ENCODE results near the gene TTI1. TPM values are rescaled to one million over a fixed set of nuclear protein-coding genes. Genes with fewer than 3 reads are reported as not detected.

TTI1 gene
- total RNA-seq, 1 experiment from 2014 or later, result 38.3 TPM

- H2AFZ ChIP-seq (ENCODE audit: low read length), result no peak overlapping the region
- no peak overlapping the region for H3K4me3 ChIP-seq (ENCODE audit: low read length)
- H3K9me2 ChIP-seq (replicated peaks; ENCODE audit: insufficient read depth, low read length), result no peaks in the 10 kb centered on the region
- H4K20me1 ChIP-seq (ENCODE audit: insufficient read depth, low read depth, low read length), result no peaks in the 10 kb centered on the region
- no peaks in the 10 kb centered on the region for H3K79me2 ChIP-seq (ENCODE audit: low read length)
- H3K36me3 ChIP-seq (ENCODE audit: insufficient read depth, low read length), result no peaks in the 10 kb centered on the region
- DNase-seq, result no peak
- no peaks in the 10 kb centered on the region for H3K9me3 ChIP-seq (ENCODE audit: low read length)
- H3K4me2 ChIP-seq (ENCODE audit: low read depth, low read length, poor library complexity, severe bottlenecking), result no peak overlapping the region
- H3K27ac ChIP-seq (ENCODE audit: low read length), result no peak overlapping the region
- no peaks in the 10 kb centered on the region for H3K27me3 ChIP-seq (ENCODE audit: low read length)
- H3K9ac ChIP-seq (ENCODE audit: low read length), result no peak overlapping the region
- no peaks in the 10 kb centered on the region for H3K4me1 ChIP-seq (ENCODE audit: low read length)
These were observed 94.3 kb downstream of the TTI1 start for GRCh38 chr20:37938954-37939353.

- DNase-seq, result no peak
- Histone ChIP-seq H4K20me1 (ENCODE audit: insufficient read depth, low read depth, low read length) (no peaks in the 10 kb centered on the region), H3K27ac (ENCODE audit: low read length) (no peak overlapping the region), H3K4me1 (ENCODE audit: low read length) (no peaks in the 10 kb centered on the region), H3K79me2 (ENCODE audit: low read length) (no peaks in the 10 kb centered on the region), H3K9me2 (replicated peaks; ENCODE audit: insufficient read depth, low read length) (no peaks in the 10 kb centered on the region), H3K27me3 (ENCODE audit: low read length) (no peaks in the 10 kb centered on the region), H3K9ac (ENCODE audit: low read length) (no peak overlapping the region), H3K36me3 (ENCODE audit: insufficient read depth, low read length) (no peaks in the 10 kb centered on the region), H3K4me3 (ENCODE audit: low read length) (no peak overlapping the region), H3K4me2 (ENCODE audit: low read depth, low read length, poor library complexity, severe bottlenecking) (no peak overlapping the region), H3K9me3 (ENCODE audit: low read length) (no peaks in the 10 kb centered on the region), H2AFZ (ENCODE audit: low read length) (no peak overlapping the region)
These were observed 95.0 kb downstream of the TTI1 start for GRCh38 chr20:37938181-37938750.

- Histone ChIP-seq H3K9me2 (replicated peaks; ENCODE audit: insufficient read depth, low read length) (no peaks in the 10 kb centered on the region), H3K9me3 (ENCODE audit: low read length) (no peaks in the 10 kb centered on the region), H3K36me3 (ENCODE audit: insufficient read depth, low read length) (no peaks in the 10 kb centered on the region), H3K4me2 (ENCODE audit: low read depth, low read length, poor library complexity, severe bottlenecking) (no peak overlapping the region), H3K27me3 (ENCODE audit: low read length) (no peaks in the 10 kb centered on the region), H3K79me2 (ENCODE audit: low read length) (no peaks in the 10 kb centered on the region), H3K27ac (ENCODE audit: low read length) (no peak overlapping the region), H3K4me3 (ENCODE audit: low read length) (no peak overlapping the region), H4K20me1 (ENCODE audit: insufficient read depth, low read depth, low read length) (no peaks in the 10 kb centered on the region), H3K4me1 (ENCODE audit: low read length) (no peaks in the 10 kb centered on the region), H2AFZ (ENCODE audit: low read length) (no peak overlapping the region), H3K9ac (ENCODE audit: low read length) (no peak overlapping the region)
- DNase-seq, result no peak
These were observed 95.6 kb downstream of the TTI1 start for GRCh38 chr20:37937686-37938085.

GRCh38 chr20:37936451-37936850 lies 96.8 kb downstream of the TTI1 start:
- Histone ChIP-seq H2AFZ (ENCODE audit: low read length) (no peak overlapping the region), H3K27me3 (ENCODE audit: low read length) (no peaks in the 10 kb centered on the region), H3K4me1 (ENCODE audit: low read length) (no peaks in the 10 kb centered on the region), H3K79me2 (ENCODE audit: low read length) (no peaks in the 10 kb centered on the region), H4K20me1 (ENCODE audit: insufficient read depth, low read depth, low read length) (no peaks in the 10 kb centered on the region), H3K4me2 (ENCODE audit: low read depth, low read length, poor library complexity, severe bottlenecking) (no peak overlapping the region), H3K9me2 (replicated peaks; ENCODE audit: insufficient read depth, low read length) (no peaks in the 10 kb centered on the region), H3K27ac (ENCODE audit: low read length) (no peak overlapping the region), H3K9me3 (ENCODE audit: low read length) (no peaks in the 10 kb centered on the region), H3K36me3 (ENCODE audit: insufficient read depth, low read length) (no peaks in the 10 kb centered on the region), H3K4me3 (ENCODE audit: low read length) (no peak overlapping the region), H3K9ac (ENCODE audit: low read length) (no peak overlapping the region)
- DNase-seq, result no peak

- H3K4me2 ChIP-seq (ENCODE audit: low read depth, low read length, poor library complexity, severe bottlenecking), result no peak overlapping the region
- no peaks in the 10 kb centered on the region for H3K27me3 ChIP-seq (ENCODE audit: low read length)
These were observed 97.2 kb downstream of the TTI1 start for GRCh38 chr20:37936041-37936440.

GRCh38 chr20:37935435-37935834 lies 97.8 kb downstream of the TTI1 start:
- Histone ChIP-seq H3K9ac (ENCODE audit: low read length) (no peak overlapping the region), H3K4me2 (ENCODE audit: low read depth, low read length, poor library complexity, severe bottlenecking) (no peak overlapping the region), H4K20me1 (ENCODE audit: insufficient read depth, low read depth, low read length) (no peaks in the 10 kb centered on the region), H3K27ac (ENCODE audit: low read length) (no peak overlapping the region), H3K4me1 (ENCODE audit: low read length) (no peaks in the 10 kb centered on the region), H3K36me3 (ENCODE audit: insufficient read depth, low read length) (no peaks in the 10 kb centered on the region), H2AFZ (ENCODE audit: low read length) (no peak overlapping the region), H3K79me2 (ENCODE audit: low read length) (no peaks in the 10 kb centered on the region), H3K9me2 (replicated peaks; ENCODE audit: insufficient read depth, low read length) (no peaks in the 10 kb centered on the region), H3K27me3 (ENCODE audit: low read length) (no peaks in the 10 kb centered on the region), H3K9me3 (ENCODE audit: low read length) (no peaks in the 10 kb centered on the region), H3K4me3 (ENCODE audit: low read length) (no peak overlapping the region)
- DNase-seq, result no peak

More at GRCh38 chr20:37936041-37936440, 97.2 kb downstream of the TTI1 start:
- H4K20me1 ChIP-seq (ENCODE audit: insufficient read depth, low read depth, low read length), result no peaks in the 10 kb centered on the region
- no peak for DNase-seq
- H3K9me2 ChIP-seq (replicated peaks; ENCODE audit: insufficient read depth, low read length), result no peaks in the 10 kb centered on the region
- H3K4me3 ChIP-seq (ENCODE audit: low read length), result no peak overlapping the region
- no peak overlapping the region for H2AFZ ChIP-seq (ENCODE audit: low read length)
- H3K9me3 ChIP-seq (ENCODE audit: low read length), result no peaks in the 10 kb centered on the region
- no peaks in the 10 kb centered on the region for H3K36me3 ChIP-seq (ENCODE audit: insufficient read depth, low read length)
- H3K4me1 ChIP-seq (ENCODE audit: low read length), result no peaks in the 10 kb centered on the region
- H3K27ac ChIP-seq (ENCODE audit: low read length), result no peak overlapping the region
- H3K9ac ChIP-seq (ENCODE audit: low read length), result no peak overlapping the region
- no peaks in the 10 kb centered on the region for H3K79me2 ChIP-seq (ENCODE audit: low read length)

- H3K9me2 ChIP-seq (replicated peaks; ENCODE audit: insufficient read depth, low read length), result no peaks in the 10 kb centered on the region
- no peak overlapping the region for H3K4me3 ChIP-seq (ENCODE audit: low read length)
- no peaks in the 10 kb centered on the region for H3K4me1 ChIP-seq (ENCODE audit: low read length)
- DNase-seq, result no peak
- no peak overlapping the region for H3K27ac ChIP-seq (ENCODE audit: low read length)
- H2AFZ ChIP-seq (ENCODE audit: low read length), result no peak overlapping the region
- H3K36me3 ChIP-seq (ENCODE audit: insufficient read depth, low read length), result no peaks in the 10 kb centered on the region
- no peaks in the 10 kb centered on the region for H4K20me1 ChIP-seq (ENCODE audit: insufficient read depth, low read depth, low read length)
- H3K27me3 ChIP-seq (ENCODE audit: low read length), result no peaks in the 10 kb centered on the region
- H3K4me2 ChIP-seq (ENCODE audit: low read depth, low read length, poor library complexity, severe bottlenecking), result no peak overlapping the region
- H3K9ac ChIP-seq (ENCODE audit: low read length), result no peak overlapping the region
- H3K9me3 ChIP-seq (ENCODE audit: low read length), result no peaks in the 10 kb centered on the region
- no peaks in the 10 kb centered on the region for H3K79me2 ChIP-seq (ENCODE audit: low read length)
These were observed 98.5 kb downstream of the TTI1 start for GRCh38 chr20:37934634-37935375.

GRCh38 chr20:37933786-37934633 lies 99.2 kb downstream of the TTI1 start:
- no peak for DNase-seq
- Histone ChIP-seq H3K9me3 (ENCODE audit: low read length) (no peaks in the 10 kb centered on the region), H3K4me1 (ENCODE audit: low read length) (no peaks in the 10 kb centered on the region), H3K4me3 (ENCODE audit: low read length) (no peak overlapping the region), H3K27ac (ENCODE audit: low read length) (no peak overlapping the region), H3K9ac (ENCODE audit: low read length) (no peak overlapping the region), H3K9me2 (replicated peaks; ENCODE audit: insufficient read depth, low read length) (no peaks in the 10 kb centered on the region), H3K4me2 (ENCODE audit: low read depth, low read length, poor library complexity, severe bottlenecking) (no peak overlapping the region), H2AFZ (ENCODE audit: low read length) (no peak overlapping the region), H3K36me3 (ENCODE audit: insufficient read depth, low read length) (no peaks in the 10 kb centered on the region), H3K27me3 (ENCODE audit: low read length) (no peaks in the 10 kb centered on the region), H4K20me1 (ENCODE audit: insufficient read depth, low read depth, low read length) (no peaks in the 10 kb centered on the region), H3K79me2 (ENCODE audit: low read length) (no peaks in the 10 kb centered on the region)
